NCI-H1694 treated with DMSO at 0.1 percent for 48 hours (cell line): ENCODE data around the gene FCGR1A.
"Not testable (repeated sequence)": the region's sequence is repeated elsewhere in the genome, so short reads cannot be mapped to it uniquely, and the experiment has no call there.

Experiments used
- DNase-seq: peaks from one replicate; lab custom pipeline; 2025; lab: John Stamatoyannopoulos, UW

Gene FCGR1A

DNA sequence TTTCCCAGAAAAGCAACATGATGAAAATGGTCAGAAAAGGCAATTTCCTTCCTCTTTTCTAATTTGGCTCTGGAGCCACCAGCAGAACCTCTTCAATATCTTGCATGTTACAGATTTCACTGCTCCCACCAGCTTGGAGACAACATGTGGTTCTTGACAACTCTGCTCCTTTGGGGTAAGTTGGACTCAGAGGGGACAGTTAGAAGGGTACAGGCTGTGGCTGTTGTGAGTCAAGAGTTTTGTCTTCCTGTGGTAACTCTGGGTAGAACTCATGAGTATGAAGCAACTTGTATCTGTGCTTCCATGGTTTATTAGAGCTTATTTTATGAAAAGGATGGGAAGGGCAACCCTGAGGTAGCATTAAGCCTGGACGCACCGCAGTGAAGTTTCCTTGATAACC, at the start of gene FCGR1A:
Gene FCGR1A, plus strand, starts transcription at position 95 of the 400 bp plus-strand sequence. Its CDS starts 50 bp downstream, at position 145.
- not testable (repeated sequence) for DNase-seq

- DNase-seq, result not testable (repeated sequence)
These were observed 49.7 kb upstream of the FCGR1A start for GRCh38 chr1:149732781-149733180.

DNA sequence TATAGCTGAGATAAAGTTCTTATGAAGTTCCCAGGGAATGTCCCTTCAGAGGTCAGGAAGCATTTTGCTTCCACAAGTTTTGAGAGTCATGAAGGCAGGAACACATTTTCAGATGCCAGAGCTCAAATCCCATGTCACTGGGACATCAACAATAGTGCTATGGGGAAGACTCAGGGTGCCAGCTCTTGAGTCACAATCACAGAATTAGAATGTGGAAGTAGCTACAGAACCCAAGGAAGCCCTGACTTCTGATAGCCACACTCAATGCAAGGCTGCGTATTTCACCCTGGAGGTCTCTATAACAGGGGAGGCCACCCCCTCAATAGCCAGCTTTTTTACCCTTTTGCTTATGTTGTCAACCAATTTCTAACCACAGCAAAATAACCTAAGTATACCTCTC, 47.8 kb upstream of the FCGR1A start:
- not testable (repeated sequence) for DNase-seq

DNA sequence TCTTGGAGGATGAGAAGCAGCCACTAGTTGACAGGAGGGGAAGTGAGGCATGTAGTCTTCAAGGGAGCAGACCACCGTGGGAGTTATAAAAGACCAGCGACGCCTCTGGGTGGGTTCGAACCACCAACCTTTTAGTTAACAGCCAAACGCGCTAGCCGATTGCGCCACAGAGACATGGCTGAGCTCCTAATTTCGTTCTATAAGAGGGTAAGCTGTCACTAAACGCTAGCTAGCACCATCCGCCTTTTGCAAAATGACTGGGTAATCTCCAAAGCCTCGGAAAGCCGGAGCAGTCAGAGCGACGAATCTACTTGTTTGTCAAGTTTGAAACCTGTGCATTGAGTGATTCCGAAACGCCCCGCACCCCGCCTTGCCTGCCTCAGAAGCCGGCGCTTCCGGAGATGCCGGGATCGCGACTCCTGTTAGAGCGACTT, 42.3 kb upstream of the FCGR1A start:
- DNase-seq, result not testable (repeated sequence)

DNA sequence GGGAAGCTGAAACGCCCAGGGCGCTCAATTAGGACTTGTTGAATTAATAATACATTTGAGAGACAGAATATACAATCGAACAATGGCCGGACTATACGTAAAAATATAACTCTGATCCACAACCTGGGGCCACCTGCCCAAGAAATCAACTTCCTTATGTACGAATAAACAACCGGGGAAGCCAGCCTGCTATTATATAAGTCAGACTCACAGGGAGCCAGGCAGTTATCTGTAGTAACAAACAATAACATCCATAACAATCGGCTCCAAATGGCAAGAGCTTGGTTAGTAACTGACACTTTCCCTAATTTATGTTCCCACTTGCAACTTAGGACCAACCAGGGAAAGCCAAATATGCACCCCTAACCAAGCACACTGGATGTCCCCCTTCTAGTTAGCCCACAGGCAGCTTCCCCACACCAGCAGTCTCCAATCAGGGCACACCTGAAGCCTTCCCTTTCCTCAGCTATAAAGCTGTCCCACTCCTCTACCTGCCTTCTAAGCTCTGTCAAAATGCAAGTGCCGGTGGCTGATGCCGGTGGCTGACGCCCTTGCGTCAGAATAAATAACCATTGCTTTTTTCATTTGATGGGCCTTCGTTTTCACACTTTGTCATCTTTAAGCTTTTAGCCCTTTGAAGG, 41.8 kb upstream of the FCGR1A start:
- DNase-seq, result not testable (repeated sequence)

- not testable (repeated sequence) for DNase-seq
These were observed 40.6 kb upstream of the FCGR1A start for GRCh38 chr1:149741914-149742313.

DNA sequence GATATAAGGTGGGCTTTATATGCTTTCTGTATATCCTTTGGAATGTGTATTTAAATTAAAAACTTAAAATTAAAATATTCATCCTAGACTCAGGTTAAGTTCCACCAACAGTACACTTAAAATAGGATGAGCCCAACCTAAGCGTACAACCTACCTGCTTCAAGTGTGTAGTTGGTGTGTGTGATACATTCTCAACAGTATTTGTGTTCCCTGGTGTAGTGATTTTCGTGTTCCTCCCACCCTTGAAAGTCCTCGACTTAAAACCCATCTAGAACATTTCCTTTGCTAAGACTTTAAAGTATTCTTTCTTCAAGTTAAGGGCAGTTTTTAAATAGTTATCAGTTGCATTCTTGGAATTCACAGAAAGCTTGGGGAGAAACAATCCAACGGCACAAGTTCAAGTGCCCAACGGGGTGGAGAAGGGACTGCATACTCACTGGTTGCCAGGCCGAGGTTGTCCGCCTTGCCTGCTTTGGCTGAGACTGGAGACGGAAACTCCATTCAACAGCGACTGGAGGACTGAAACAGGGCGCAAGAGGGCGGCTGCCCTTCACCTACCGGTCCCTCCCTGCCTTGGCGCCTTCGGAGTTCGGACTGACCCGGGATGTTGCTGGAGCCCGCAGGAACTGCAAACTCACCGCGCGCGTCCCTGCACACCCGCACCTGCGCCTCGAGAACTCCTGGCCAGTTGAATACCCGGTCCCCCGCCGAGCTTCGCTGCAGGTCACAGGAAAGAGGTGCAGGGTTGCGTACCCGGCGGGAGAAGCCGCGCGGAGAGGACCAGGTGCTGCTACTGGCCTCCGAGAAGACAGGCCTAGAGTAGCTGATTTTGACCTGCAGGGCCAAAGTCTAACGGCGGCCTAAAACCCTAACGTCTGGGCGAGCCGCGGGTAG, 35.8 kb upstream of the FCGR1A start:
- not testable (repeated sequence) for DNase-seq

DNA sequence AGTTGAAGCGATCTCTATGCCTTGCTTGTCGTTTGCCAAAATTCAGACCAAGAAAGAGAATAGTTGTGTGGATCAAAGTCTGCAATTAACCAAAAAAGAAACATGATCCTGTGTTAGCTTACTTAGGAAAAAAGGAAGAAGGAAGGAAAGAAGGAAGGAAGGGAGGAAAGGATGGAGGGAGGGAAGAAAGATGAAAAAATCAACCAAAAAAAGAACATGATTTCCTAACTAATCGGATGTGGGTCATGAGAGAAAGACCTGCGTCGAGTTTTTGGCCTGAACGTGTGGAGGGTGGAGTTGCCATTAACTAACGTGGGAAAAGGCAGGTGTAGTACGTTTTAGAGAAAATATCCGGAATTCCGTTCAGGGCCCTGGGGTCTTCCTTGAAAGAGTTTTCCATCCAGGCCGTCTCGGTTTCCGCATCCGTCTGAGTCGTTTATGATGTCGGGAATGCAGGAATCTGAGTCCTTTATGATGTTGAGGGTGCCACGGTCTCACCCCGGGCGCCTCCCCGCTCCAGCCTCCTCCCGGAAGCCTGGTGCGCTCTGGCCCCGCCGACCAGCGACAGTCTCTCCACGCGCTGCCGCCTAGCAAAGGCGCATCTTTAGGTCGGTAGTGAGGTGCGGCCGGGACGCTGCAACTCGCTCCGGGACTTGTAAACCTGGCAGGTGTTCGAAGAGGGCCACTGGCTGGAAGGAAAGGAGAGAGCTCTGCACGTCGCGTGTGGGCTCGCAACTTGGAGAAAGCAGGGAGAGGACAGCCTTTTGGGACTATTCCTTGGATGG, 34.9 kb upstream of the FCGR1A start:
- not testable (repeated sequence) for DNase-seq

- DNase-seq, result not testable (repeated sequence)
These were observed 34.4 kb upstream of the FCGR1A start for GRCh38 chr1:149748144-149748500.

DNA sequence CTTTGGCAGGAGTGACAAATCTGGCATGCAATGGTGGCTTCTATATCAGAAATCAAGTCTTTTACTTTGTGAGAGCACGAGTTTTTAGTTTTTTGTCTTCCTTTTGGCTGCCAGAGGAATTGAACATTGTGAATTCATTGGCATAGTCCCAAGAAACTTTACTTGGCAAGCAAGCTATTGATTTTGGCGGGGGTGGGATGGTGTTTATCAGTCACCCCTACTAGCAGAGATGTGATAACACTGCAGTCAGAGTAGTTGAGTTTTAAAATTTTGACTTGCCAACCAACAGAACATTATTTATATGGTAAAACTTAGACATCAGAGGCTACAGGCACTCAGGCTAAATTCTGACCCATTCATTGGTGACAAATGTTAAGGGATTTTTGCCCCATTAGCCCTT, 31.9 kb upstream of the FCGR1A start:
- DNase-seq, result not testable (repeated sequence)

DNA sequence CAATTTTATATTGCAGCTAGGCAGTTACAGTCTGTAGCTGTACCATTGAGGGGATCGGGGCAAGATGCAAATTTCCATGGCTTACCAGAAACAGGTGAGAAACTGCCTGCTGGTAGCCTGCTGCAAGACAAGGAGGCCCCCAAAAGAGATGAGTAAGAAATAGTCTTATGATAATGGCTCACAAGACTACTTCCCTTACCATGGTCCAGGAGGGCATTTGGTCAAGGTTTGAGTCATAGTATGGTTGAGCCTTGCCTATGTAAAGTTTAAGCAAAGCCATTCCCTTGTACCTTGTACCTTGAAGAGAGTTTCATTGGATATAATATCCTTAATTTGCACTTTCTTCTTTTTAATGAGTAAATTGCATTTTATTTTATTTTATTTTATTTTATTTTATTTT, 30.3 kb upstream of the FCGR1A start:
- not testable (repeated sequence) for DNase-seq

DNA sequence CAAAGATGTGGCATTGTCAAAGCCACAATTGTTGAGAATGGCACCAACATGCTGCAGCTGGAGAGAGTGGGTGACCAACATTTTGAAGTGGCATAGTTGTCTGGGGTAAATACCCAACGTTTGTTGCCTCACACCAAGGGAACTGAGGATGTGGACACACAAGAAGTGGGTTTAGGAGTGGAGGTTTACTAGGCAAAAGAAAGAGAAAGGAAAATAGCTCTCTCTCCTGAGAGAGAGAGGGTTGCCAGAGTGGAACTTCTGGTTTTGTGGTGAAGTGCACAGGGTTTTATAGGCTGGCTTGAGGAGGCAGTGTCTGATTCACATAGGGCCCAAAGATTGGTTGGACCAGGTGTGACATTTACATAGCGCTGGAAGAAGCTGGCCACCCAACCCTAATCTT, 29.0 kb upstream of the FCGR1A start:
- not testable (repeated sequence) for DNase-seq

- DNase-seq, result not testable (repeated sequence)
These were observed 27.2 kb upstream of the FCGR1A start for GRCh38 chr1:149755294-149755693.

DNA sequence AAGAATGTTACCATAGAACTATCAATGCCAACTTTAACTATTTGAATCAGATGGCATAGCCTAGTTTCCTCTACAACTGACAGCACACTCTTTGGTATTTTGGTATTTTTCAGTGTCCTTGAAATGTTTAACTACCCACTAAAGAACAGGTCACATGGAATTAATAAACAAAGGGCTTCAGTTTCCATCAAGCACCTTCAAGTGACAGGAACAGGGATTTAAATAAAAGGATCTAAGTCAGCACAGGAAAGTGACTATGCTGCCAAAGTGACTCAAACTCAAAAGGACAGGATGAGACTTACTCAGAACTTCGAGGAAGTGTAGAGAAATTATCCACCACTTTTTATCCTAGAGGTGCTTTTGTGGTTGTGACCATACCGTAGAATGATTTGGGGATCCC, 20.2 kb upstream of the FCGR1A start:
- DNase-seq, result not testable (repeated sequence)

DNA sequence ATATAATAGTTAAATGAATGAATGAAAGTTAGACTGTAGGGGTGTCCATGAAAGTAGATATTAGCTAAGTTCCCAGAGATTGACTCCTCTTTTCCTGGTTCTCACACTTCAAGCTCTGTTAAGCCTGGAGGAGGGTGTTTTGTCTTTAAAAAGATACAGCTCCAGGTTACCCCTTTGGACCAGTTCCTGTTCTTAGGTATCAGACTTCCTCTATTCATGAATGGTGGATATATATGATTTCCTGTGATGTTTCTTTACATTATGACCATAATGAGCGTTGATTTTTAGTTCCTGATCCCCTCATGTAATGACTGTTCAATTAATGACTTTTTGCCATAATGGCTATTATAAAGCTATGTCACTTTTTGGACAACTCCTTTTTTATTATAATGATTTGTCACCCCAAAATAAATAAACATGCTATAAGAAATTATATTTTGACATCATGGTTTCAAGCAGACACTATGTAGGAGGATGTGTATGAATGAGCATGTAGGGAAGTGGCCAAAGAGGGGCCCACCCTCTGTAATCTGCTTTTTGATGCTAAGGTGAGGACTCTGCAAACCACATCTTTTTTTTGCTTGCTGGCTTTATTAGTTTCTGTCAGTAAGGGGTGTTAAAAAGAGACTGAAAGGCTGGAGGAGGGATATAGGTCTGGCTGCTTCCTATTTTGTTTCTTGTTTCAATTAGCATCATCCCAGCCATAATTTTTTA, 18.2 kb upstream of the FCGR1A start:
- DNase-seq, result not testable (repeated sequence)

GRCh38 chr1:149766241-149766640, 16.3 kb upstream of the FCGR1A start:
- not testable (repeated sequence) for DNase-seq

DNA sequence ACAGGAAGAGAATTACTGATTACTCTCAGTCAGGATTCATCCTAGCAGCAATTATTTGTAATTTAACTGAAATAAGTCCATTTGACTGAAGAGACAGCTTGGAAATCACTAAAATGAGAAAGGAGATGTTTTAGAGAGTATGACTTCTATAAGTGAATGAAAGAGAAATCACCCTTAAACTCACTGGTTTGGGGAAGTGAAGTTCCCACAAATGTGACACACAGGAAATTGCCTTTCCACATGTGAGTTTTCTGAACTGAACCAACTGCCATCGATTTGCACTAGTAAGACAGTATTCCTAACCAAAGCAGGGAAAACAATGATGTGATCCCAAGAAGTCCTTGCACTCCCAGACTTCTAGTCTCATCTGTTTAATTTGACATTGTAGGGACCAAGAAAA, 13.3 kb upstream of the FCGR1A start:
- DNase-seq, result not testable (repeated sequence)

DNA sequence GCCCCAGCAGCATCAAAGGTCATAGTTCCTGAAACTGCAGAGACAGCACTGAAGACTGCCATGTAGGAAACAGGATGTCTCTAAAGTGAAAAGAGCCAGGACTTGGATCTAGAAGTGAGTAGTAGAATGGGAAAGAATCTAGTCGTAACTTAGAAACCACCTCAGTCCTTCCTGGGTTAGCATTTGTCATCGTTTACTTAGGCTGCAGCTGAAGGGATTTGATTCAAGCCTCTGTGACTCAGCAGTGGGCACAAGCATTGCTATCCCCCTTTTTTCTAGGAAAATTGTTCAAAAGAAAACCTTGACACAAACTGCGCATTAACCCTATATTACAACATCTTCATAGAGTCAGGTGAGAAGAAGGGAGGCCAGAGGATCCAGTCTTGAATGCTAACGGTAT, 11.8 kb upstream of the FCGR1A start:
- not testable (repeated sequence) for DNase-seq

GRCh38 chr1:149771653-149772425, 10.7 kb upstream of the FCGR1A start:
- DNase-seq, result not testable (repeated sequence)

DNA sequence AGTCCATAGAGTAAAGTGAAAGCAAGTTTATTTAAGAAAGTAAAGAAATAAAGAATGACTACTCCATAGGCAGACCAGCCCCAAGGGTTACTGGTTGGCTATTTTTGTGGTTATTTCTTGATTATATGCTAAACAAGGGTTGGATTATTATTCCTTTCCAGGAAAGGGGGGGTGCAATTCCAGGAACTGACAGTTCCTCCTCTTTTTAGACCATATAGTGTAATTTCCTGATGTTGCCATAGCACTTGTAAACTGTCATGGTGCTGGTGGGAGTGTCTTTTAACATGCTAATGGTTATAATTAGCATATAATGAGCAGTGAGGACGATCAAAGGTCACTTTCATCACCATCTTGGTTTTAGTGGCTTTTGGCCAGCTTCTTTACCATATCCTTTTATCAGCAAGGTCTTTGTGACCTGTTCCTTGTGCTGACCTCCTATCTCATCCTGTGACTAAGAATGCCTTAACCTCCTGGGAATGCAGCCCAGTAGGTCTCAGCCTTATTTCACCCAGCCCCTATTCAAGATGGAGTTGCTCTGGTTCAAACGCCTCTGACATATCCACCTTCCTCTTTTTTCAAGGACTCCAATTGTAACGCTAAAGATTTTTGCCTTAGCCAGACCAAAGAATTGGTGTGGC, 6.9 kb upstream of the FCGR1A start:
- DNase-seq, result not testable (repeated sequence)
